Transverse colon (tissue), 4 donors: ENCODE results near the gene SPANXB1.

Experiments
- POLR2A ChIP-seq: fragments of 450-650 bp; IDR thresholded peaks from one replicate; pipeline ENCODE4 v1.6.1; 2016; ENCODE audit warnings: antibody characterized with exemption, mild to moderate bottlenecking, moderate library complexity
- POLR2AphosphoS5 ChIP-seq, 3 donors: sonication (generic); formaldehyde crosslinking; IDR thresholded peaks; one replicate each; pipeline ENCODE4 v1.6.1; 2016; ENCODE audit warnings: antibody characterized with exemption in 3 of 3
- TF ChIP-seq, protein P1 (sequence below), 5 experiments: fragments of 200-600 bp in 3 of 5; fragments of 450-650 bp in 2 of 5; sonication (generic) in 3 of 5; IDR thresholded peaks; 1 replicate in 2 of 5; 2 replicates in 3 of 5; pipeline ENCODE4 v1.5.1; 2016 to 2017; ENCODE audit warnings: antibody characterized with exemption in 5 of 5, inconsistent platforms in 3 of 5, mild to moderate bottlenecking in 2 of 5, moderate library complexity in 1 of 5

GRCh38 chrX:140980271-140980670, 22.1 kb upstream of the SPANXB1 start:
- TF ChIP-seq, protein P1, sequence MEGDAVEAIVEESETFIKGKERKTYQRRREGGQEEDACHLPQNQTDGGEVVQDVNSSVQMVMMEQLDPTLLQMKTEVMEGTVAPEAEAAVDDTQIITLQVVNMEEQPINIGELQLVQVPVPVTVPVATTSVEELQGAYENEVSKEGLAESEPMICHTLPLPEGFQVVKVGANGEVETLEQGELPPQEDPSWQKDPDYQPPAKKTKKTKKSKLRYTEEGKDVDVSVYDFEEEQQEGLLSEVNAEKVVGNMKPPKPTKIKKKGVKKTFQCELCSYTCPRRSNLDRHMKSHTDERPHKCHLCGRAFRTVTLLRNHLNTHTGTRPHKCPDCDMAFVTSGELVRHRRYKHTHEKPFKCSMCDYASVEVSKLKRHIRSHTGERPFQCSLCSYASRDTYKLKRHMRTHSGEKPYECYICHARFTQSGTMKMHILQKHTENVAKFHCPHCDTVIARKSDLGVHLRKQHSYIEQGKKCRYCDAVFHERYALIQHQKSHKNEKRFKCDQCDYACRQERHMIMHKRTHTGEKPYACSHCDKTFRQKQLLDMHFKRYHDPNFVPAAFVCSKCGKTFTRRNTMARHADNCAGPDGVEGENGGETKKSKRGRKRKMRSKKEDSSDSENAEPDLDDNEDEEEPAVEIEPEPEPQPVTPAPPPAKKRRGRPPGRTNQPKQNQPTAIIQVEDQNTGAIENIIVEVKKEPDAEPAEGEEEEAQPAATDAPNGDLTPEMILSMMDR (IDR thresholded peaks at IDR 0.05), result no peak
- TF ChIP-seq POLR2A (no peak), POLR2AphosphoS5 (IDR thresholded peaks at IDR 0.05) (no peak)
